Peyer's patch (tissue), 4 donors: ENCODE data around the gene VPREB1.
"Not testable (repeated sequence)": the region's sequence is repeated elsewhere in the genome, so short reads cannot be mapped to it uniquely, and the experiment has no call there.

ENCODE experiments used
- POLR2A ChIP-seq, 2 donors: fragments of 450-650 bp; IDR thresholded peaks; one replicate each; pipeline ENCODE4 v1.5.1; 2017; ENCODE audit warnings: antibody characterized with exemption in 2 of 2, mild to moderate bottlenecking in 2 of 2, moderate library complexity in 2 of 2
- TF ChIP-seq, protein P1 (sequence below), 6 experiments: fragments of 450-650 bp in 4 of 6; fragments of 200-600 bp in 2 of 6; sonication (generic) in 1 of 6; IDR thresholded peaks; one replicate each; pipeline ENCODE4 v1.5.1; 2017 to 2019; ENCODE audit warnings: antibody characterized with exemption in 6 of 6, mild to moderate bottlenecking in 3 of 6, moderate library complexity in 1 of 6

DNA sequence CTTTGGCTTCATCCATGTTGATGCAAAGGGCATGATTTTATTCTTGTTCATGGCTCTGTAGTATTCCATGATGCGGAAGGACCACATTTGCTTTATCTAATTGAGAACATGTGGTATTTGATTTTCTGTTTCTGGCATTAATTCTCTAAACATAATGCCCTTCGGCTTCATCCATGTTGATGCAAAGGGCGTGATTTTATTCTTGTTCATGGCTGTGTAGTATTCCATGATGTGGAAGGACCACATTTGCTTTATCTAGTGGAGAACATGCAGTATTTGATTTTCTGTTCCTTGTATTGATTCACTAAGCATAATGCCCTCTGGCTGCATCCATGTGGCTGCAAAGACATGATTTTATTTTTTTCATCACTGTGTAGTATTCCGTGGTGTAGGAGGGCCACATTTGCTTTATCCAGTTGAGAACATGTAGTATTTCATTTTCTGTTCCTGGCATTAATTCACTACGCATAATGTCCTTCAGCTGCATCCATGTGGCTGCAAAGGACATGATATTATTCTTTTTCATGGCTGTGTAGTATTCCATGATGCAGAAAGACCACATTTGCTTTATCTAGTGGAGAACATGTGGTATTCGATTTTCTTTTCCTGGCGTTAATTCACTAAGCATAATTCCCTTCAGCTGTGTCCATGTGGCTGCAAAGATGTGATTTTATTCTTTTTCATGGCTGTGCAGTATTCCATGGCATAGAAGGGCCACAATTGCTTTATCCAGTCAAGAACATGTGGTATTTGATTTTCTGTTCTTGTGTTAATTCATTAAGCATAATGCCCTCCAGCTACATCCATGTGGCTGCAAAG lies 14.2 kb downstream of the VPREB1 start:
- TF ChIP-seq, protein P1, sequence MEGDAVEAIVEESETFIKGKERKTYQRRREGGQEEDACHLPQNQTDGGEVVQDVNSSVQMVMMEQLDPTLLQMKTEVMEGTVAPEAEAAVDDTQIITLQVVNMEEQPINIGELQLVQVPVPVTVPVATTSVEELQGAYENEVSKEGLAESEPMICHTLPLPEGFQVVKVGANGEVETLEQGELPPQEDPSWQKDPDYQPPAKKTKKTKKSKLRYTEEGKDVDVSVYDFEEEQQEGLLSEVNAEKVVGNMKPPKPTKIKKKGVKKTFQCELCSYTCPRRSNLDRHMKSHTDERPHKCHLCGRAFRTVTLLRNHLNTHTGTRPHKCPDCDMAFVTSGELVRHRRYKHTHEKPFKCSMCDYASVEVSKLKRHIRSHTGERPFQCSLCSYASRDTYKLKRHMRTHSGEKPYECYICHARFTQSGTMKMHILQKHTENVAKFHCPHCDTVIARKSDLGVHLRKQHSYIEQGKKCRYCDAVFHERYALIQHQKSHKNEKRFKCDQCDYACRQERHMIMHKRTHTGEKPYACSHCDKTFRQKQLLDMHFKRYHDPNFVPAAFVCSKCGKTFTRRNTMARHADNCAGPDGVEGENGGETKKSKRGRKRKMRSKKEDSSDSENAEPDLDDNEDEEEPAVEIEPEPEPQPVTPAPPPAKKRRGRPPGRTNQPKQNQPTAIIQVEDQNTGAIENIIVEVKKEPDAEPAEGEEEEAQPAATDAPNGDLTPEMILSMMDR (IDR thresholded peaks at IDR 0.05) = not testable (repeated sequence)
- not testable (repeated sequence) for TF ChIP-seq POLR2A (IDR thresholded peaks at IDR 0.05)
